Bone marrow (tissue), 2 donors: ENCODE results near the gene SHPK.

Experiments
- DNase-seq, 2 donors: peaks; one replicate each; lab custom pipeline; 2025; lab: John Stamatoyannopoulos, UW

SHPK gene, protein sequence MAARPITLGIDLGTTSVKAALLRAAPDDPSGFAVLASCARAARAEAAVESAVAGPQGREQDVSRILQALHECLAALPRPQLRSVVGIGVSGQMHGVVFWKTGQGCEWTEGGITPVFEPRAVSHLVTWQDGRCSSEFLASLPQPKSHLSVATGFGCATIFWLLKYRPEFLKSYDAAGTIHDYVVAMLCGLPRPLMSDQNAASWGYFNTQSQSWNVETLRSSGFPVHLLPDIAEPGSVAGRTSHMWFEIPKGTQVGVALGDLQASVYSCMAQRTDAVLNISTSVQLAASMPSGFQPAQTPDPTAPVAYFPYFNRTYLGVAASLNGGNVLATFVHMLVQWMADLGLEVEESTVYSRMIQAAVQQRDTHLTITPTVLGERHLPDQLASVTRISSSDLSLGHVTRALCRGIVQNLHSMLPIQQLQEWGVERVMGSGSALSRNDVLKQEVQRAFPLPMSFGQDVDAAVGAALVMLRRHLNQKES

DNA sequence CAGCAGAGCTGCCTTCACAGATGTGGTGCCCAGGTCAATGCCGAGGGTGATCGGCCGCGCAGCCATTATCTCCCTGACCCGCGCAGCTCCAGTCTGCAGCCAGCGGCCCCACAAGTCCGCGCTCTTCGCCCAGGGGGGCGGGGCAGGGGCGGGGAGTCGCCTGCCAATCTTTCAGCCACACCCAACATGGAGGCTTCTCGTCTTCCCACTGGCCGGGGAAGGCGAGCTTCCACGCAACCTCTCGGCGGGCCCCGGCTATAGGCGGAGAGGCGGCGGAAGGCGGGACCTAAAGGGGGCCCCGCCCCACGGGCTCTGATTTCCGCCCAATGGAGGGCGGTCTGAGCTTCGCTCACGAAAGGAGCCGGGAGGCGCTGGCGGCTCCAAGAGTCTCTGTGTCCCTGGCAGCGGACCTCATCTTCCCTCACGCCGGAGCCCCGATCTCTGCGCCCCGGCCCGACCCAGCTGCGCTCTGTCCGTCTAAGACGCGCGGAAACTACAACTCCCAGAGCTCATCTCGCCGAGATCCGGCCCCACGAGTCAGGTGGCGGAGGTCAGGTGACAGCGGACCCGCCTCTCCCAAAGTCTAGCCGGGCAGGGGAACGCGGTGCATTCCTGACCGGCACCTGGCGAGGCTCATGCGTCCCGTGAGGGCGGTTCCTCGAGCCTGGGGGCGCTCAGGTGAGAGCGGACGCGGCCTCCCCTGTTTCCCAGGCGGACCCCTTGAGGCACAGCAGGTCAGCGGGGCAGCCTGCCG, at the start of gene SHPK, which contains the start of gene CTNS:
Gene SHPK, minus strand, starts transcription at position 97 of the 754 bp plus-strand sequence. Its CDS starts 31 bp downstream, at position 66.
Gene CTNS, plus strand, starts transcription at position 607 of the 754 bp plus-strand sequence. CDS start 3,447 bp downstream, outside the sequence.
- peak; percentile 89 to 97 for DNase-seq

DNA sequence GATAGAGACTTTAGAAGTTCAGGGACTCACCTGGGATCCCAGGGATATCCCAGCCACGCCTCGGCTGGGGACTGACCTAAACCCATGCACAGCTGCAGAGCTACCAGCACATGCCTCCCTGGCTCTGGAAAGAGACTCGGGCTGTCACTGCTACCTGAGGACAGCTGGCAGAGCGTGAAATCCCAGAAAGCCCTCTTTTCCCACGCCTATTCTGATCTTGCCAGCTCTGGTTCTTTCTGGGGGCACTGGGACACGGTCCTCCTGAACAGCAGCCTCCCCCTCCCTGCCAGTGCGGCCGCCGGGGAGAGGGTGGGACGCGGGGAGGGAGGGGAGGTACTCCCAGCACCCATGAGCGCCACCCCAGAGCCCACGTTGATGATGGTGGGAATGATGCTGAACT, 49.1 kb upstream of the SHPK start:
- DNase-seq: no peak

DNA sequence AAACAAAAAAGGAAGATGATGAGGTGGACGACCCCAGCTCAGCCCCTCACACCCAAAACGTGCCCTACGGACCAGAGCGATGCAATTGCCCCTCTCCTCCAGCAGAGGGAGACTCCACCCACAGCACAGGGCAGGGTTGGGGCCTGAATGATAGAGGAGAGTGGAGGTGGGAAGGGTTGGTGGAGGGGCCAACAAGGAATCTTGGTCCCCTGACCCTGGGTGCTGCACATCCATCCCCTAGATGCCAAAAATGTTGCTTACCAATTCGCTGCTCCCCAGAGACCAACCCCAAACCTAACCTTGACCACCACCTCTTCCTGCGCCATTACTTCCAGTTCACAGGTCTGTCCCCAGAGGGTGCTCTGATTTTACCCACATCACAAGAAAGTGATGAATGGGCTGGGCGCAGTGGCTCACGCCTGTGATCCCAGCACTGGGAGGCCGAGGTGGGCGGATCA, 47.0 kb upstream of the SHPK start:
- DNase-seq: peak; percentile 20 to 27

DNA sequence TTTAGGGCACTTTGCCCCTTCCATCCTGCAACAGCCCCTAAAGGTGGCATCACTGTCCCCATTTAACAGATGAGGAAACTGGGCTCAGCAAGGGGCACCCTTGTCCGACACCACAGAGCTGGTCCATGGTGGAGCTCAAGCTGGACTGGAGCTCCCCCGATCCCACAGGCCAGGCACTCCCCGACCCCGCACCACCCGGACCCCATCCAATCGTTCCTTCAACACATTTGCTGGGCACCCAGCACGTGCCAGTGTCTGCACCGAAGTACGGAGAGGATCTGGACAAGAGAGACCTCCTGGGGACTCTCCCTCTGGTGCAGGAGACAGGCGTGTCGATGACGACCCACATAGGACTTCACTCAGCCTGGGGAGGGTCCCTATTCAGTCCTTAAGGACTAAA, 46.0 kb upstream of the SHPK start:
- DNase-seq: no peak

DNA sequence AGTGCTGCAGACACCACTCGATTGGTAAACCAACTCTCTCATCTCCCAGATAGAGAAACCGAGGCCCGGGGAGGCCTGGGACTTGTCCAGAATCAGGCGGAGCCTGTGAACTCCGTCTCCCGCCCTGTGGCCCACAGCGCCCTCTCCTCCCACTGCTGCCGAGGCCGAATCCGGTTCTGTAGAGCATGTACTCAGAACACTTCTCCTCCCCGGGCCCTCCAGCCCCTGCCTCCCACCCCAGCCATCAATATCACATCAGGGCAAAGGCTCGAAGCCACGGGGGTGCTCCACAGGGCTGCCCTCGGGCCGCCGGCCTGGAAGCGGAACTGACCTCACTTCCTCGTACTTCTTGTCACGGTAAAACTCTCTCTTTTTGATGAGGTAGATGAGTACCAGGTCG, 45.5 kb upstream of the SHPK start:
- DNase-seq: no peak

DNA sequence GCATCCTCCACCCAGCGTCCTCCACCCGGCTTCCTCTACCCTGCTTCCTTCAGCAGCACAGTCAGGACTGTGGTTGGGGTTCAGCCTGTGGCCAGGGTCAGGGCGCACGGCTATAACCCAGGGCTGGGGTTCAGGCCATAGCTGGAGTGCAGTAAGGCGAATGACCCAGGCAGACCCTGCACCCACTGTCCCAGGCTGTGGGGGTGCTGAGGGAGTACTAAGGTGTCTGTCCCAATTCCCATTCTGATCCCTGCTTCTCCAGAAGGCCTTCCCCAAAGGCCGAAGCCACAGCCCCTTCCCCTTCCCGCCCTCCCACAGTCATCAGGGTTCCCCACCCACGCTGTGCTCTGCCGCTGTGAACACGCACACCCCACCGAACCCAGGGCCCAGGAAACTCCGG, 45.0 kb upstream of the SHPK start:
- DNase-seq: no peak

GRCh38 chr17:3679531-3680126, 43.6 kb upstream of the SHPK start:
- no peak for DNase-seq

- no peak for DNase-seq
Observed at GRCh38 chr17:3678821-3679530, 42.9 kb upstream of the SHPK start.

DNA sequence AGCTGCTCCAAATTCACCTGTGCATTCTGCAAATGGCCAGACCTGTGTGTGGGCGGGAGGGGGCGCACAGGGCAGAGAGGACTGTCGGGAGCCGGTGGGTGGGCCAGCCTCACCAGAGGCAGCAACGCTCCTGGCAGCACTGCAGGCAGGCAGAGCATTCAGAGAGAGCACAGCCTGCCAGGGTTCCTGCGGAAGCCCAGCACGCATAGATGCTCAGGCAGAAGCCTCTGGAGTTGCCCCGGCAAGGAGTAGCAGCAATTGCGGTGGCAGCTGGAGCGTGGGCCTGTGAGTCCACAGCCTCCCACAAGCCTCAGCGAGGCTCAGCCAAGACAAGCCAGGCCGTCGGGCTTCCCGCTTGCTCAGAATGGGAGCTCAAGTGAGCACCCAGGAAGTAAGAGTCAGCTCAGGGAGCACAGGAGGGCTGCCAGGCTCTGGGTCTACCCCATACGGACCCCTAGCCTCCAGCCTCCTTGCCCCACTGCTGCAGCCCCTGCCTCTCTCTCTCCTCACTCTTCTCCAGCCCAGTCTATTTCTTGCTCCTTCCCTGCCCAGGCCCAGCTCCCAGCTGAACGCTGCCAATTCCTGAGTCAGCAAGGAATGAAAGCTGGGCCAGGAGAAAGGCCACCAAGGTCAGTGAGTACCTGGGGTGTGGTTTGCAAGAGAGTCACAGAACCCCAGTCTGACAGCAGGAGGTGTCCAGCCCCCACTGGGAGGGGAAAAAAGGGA, 42.2 kb upstream of the SHPK start:
- no peak for DNase-seq

DNA sequence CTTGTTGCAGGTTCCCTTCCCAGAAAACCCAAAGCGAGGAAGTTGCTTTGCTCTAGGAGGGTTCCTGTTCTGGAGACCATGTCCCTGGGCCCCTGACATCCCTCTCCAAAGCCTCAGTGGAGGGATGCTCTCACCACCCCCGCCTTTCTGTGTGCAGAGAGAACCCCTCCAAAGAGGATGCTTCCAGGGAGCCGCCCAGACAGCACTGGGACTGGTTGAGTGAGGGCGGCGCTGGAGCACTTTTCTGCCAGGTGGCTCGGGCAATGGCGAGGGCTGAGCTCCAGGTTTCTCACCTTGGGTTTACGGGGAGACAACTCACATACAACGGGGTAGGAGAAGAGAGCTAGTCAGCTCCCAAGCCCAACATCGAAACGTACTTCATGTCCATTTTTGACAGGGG, 39.8 kb upstream of the SHPK start:
- no peak for DNase-seq

DNA sequence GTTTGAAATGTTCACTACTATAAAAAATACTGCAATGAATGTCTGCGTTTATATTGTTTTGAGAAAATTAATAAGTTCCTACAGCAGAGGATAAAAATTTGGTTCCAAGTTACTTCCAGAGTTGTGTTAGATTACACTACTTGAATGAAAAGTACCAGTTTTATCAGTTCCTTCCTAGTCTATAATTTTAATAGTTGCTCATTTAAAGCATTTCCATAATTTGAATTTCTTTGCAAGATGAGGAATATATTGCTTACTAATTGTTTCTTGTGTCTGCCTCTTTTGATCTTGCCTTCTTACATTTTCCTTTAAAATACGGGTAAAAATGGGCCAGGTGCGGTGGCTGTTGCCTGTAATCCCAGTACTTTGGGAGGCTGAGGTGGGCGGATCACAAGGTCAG, 36.5 kb upstream of the SHPK start:
- no peak for DNase-seq

GRCh38 chr17:3669548-3669947, 33.5 kb upstream of the SHPK start:
- no peak for DNase-seq

DNA sequence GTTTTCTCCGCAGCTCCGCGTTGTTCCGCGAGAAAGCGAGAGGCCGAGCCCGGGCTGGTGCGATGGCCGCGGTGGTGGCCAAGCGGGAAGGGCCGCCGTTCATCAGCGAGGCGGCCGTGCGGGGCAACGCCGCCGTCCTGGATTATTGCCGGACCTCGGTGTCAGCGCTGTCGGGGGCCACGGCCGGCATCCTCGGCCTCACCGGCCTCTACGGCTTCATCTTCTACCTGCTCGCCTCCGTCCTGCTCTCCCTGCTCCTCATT, 33.0 kb upstream of the SHPK start:
- no peak for DNase-seq

DNA sequence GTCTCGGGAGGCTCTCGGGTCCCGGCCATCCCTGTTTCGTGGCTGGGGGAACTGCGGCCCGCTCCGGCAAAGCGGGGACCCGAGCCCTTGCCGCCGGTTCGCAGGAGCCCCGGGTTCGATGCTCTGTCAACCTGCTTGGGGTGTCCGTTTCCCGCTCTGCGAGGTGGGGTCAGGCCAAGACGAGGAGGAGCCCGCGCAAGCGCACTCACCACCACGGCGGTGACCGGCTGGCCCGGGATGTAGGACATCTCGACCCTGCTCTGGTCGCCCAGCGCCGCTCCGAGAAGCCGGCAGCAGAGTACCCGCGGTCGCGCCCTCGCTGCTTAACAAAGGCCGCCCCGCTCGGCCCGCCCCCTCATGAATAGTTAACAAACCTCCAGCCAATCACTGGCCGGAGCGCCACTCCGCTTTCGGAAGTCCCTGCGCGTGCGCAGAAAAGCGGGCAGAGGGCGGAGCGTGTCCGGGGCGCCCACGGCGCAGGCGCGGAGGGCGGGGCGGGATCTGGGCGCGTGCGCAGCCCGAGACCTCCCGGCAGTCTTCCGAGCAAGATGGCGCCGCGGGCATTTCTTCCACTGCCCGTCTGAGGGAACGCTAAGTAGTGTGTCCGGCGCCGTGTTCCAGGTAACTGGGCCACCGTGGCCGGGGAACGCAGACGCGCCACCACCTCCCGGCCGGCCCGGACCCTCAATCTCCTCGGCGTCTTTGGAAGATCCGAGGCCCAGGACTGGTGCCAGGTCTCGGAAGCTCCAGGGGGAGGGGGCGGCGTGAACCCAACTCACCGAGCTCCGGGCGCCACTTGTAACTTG, 32.4 kb upstream of the SHPK start, which contains the start of the genes EMC6 and TAX1BP3:
Gene EMC6, plus strand, starts transcription at position 534 of the 806 bp plus-strand sequence. CDS start 335 bp downstream, outside the sequence.
Gene TAX1BP3, minus strand, starts transcription at position 300 of the 806 bp plus-strand sequence. Its CDS starts 52 bp downstream, at position 248.
- DNase-seq: peak; percentile 92 to 93

DNA sequence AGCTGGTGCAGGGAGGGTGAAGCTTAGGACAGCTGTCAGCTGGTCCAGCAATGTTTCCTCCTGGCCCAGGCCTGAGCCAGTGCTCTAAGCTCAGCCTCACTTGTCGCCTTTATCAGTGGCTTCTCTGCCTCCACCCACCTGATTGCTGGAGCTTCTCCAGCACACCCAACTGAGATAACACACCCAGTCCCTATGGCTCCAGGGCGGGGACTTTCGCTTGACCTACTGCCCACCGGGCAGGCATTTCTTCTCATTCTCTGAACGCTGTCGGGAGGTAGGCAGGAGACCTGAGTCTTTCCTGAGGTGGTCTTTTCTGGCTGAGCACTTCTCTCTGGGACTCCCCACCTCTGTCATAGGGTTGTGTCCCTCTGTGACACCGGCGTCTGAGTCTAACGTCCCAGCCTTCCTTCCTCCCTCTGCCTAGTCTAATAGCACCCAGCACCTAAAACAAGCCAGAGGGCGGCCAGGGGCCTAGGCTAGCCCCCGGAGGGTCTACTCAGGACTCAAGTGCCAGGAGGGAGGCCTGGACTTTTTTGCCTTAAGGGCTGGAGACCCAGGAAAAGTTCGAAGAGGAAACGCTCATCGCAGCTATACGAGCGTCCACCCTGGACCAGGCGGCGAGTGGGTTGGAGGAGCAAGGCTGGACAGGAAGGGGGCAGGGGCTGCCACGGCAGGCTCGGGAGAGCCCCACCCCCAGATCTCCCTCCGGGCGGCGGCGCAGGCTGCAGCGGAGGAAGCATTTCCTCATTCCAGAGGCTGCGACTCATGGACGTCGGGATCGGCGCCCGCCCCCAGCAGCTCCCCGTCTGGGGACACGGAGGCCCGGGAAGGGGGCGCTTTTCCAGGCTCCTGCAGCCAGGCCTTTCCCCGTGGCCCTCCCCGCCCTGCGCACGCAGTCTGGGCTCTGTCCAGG, 31.6 kb upstream of the SHPK start:
- no peak for DNase-seq

DNA sequence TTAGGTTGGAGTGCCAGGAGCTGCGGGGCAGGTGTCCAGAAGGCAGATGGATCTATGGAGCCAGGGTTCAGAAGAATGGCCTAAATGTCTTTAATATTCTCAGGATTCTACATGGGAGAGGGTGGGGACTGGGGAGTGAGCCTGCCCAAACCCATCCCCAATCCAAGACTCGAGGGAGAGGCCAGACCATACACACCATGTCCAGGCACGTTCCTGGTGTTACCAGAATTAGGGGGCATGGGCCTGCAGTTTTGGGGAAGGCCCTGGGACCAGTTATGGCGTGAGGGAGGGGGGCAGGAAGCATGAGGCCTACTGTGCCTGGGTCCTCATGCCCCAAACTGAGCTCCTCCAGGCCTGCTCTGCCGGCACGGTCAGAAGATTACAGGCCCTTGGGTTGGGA, 30.5 kb upstream of the SHPK start:
- DNase-seq: no peak

- no peak for DNase-seq
Observed at GRCh38 chr17:3665834-3666233, 29.8 kb upstream of the SHPK start.

DNA sequence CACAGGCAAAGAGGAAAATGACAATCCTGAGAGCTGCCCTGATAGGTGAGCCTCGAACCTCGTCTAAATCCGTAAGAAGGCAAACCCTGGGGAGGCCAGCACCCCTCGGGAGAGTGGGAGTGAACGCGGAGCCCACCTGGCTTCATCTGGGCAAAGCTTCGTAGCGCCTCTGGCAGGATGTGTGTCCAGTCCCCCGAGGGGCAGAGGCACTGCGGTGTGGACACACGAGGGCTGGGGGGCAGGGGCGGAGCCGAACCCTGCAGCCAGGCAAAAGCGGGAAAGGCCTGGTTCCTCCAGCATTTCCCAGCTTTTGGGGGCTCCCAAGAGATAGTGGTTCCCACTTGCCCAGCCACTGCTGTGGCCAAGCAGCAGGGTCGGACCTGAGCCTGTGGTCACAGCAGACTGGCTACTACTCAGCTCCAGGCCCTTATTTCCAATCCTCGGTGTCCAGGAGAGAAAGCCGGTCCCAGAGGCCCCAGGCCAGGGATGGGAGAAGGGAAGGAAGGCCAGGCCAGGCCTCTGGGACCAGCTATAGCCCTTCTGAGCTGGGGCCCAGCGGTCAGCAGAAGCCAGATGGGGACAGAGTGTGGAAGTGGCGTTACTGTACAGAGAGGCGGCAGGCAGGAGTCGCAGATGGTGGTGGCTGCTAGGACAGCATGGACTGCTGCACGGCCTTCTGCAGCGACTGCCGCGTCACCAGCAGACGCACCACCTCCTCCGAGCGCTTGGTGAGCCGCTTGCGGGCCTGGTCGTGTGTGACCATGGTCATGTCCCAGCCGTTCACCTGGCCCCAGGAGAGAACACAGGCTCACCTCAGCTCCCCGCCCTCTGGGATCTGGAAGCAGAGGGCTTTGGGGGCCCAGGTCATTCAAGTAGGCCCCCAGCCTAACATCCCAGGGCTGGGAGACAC, 27.3 kb upstream of the SHPK start:
- no peak for DNase-seq
